Cardiac fibroblast (primary cell): ENCODE measurements around the gene NABP2.
A peak's percentile ranks its signal among the peaks of the same experiment; 100 is the strongest.

Source experiments
- DNase-seq, 2 donors: peaks; one replicate each; pipeline versions ENCODE4 v3.0.0 to v3.0.0-alpha.2; 2010; ENCODE audit warnings: low read depth in 2 of 2
- H3K4me3 ChIP-seq, 2 donors: replicated peaks in 1 of 2; 1 replicate in 1 of 2; 2 replicates in 1 of 2; pipeline ENCODE4 v1.5.1; 2011; ENCODE audit warnings: low read depth in 2 of 2, low read length in 2 of 2, mild to moderate bottlenecking in 2 of 2, moderate library complexity in 1 of 2
- TF ChIP-seq, protein P1 (sequence below): IDR thresholded peaks from one replicate; pipeline ENCODE4 v1.5.1; 2011; ENCODE audit warnings: low read depth, mild to moderate bottlenecking, low read length, inconsistent platforms

NABP2 gene

DNA sequence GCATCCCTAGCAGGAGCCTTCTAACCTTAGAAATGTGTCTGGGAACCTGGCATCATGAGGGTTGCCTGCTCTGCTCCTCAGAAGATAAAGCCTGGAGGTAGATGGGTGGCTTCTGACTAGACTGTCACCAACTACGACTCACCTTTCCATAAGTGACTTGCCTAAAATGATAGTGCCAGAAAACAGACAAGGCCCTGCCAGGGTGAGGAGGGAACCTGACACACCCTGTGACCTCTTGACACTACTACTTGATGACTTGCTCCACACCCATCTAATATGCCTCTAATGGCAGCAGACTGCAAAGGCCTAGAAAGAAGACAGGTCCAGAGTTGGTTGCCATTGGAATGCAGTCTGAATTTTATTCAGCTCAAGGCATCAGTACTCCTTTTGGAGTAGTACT, 11.8 kb upstream of the NABP2 start:
- H3K4me3 ChIP-seq, result no peak overlapping the region
- TF ChIP-seq, protein P1, sequence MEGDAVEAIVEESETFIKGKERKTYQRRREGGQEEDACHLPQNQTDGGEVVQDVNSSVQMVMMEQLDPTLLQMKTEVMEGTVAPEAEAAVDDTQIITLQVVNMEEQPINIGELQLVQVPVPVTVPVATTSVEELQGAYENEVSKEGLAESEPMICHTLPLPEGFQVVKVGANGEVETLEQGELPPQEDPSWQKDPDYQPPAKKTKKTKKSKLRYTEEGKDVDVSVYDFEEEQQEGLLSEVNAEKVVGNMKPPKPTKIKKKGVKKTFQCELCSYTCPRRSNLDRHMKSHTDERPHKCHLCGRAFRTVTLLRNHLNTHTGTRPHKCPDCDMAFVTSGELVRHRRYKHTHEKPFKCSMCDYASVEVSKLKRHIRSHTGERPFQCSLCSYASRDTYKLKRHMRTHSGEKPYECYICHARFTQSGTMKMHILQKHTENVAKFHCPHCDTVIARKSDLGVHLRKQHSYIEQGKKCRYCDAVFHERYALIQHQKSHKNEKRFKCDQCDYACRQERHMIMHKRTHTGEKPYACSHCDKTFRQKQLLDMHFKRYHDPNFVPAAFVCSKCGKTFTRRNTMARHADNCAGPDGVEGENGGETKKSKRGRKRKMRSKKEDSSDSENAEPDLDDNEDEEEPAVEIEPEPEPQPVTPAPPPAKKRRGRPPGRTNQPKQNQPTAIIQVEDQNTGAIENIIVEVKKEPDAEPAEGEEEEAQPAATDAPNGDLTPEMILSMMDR, result no peak
- DNase-seq, result no peak

DNA sequence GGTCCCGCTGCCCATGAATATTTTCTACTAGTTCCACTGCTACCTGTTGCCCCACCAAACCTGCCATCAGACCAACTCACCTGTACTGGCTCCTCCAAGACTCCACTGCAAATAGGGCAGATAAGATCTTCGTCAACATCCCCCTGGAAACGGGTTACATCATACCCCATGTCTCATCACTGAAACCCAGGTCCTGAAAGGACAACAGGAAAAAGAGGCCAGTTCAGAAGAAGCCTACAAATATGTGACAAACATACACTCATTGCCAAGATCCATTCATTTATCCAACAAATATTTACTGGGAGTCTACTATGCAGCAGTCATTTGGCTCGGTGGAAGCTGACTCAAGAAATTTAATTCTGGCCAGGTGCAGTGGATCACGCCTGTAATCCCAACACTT, 10.3 kb upstream of the NABP2 start:
- TF ChIP-seq, protein P1, result no peak
- DNase-seq, result no peak
- no peak overlapping the region for H3K4me3 ChIP-seq

DNA sequence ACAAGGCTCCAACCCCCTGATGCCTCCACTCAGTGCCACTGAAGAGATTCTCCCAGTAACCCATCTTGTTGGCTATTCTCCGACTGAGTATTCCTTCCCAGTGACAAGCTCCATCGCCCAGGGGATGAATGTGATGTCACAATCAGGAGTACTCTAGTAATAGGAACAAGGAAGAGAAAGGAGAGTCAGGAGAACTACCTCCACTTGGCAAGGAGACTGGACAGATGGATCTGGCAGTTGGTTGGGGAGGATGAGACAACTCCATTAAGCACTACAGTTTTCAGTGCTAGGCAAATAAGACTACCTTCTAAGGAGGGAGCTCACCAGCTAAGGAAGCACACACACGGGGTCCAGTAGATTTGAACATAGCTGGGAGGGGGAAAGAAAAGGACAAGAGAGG, 7.7 kb upstream of the NABP2 start:
- TF ChIP-seq, protein P1, result no peak
- DNase-seq, result no peak
- no peak overlapping the region for H3K4me3 ChIP-seq

DNA sequence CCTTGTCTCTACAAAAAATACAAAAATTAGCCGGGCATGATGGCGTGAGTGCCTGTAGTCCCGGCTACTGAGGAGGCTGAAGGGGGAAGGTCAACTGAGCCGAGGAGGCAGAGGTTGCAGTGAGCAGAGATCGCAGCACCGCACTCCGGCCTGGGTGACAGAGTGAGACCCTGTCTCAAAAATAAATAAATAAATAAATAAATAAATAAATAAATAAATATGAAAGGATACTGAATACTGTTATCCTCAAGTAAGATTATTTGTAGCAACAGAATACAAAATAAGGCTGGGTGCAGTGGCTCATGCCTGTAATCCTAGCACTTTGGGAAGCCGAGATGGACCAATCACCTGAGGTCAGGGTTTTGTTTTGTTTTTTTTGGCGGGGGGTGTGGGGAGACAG, 4.3 kb upstream of the NABP2 start:
- no peak for DNase-seq
- no peak overlapping the region for H3K4me3 ChIP-seq
- TF ChIP-seq, protein P1, result no peak

DNA sequence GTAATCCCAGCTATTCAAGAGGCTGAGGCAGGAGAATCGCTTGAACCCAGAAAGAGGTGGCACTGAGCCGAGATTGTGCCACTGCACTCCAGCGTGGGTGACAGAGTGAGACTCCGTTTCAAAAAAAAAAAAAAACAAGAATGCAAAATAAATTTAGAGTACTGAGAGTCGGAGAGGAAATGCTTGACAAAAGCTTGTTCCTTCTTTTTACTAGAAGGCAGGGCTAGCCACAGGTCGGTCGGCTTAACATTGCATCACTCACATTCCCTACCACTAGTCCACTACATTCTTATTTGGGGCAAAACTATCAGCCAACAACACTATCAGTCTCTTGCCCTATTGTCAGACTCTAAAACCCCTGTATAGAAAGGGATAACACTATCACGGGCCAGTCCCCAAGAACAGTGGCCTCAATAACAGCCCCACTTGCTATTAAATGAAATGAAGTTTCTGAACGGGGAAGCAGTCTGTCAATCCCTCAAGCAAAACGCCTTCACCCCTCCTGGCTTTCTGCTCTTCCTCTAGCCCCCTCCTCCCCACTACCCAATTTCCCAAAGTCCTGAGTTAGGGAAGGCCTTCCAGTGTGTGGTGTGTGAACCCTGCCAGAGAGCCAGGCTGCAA, 3.4 kb upstream of the NABP2 start:
- DNase-seq, result peak; percentile 66 to 73

DNA sequence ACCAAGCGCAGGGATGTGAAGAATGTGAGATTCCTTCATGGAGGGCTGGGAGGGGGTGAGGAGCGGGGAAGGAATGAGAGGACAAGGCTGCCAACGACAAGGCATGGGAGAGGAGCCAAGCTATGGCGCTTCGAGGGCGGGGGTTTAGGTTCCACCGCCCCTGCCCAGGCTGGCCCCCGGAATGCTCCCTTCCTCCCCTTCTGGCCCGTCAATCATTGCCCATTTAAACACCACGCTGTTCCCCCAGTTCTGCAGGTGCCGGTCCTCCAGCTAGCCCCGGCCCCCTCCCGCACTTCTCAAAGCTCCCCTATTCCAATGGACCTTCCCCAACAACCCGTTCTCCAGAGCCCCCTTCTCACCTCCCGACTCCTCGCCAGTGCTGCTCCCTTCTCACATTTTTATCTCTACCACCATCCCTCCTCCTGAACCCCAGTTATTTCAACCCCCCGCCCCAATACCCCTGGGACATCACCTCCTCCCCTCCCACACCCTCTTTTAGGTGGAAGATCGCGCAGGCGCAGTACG, 2.8 kb upstream of the NABP2 start:
- peak overlapping the region; percentile 87 to 94 for H3K4me3 ChIP-seq
- peak; percentile 72 to 93 for DNase-seq
- TF ChIP-seq, protein P1, result no peak

More for the DNA sequence above, 3.4 kb upstream of the NABP2 start:
- TF ChIP-seq, protein P1, result no peak
- H3K4me3 ChIP-seq, result peak overlapping the region; percentile 87 to 94
